ENCODE results near the gene LMNTD1. TPM values are rescaled to one million over a fixed set of nuclear protein-coding genes. Genes with fewer than 3 reads are reported as not detected.

Gene LMNTD1
- total and polyA plus RNA-seq, 2 experiments from 2014 or later, result not detected

DNA sequence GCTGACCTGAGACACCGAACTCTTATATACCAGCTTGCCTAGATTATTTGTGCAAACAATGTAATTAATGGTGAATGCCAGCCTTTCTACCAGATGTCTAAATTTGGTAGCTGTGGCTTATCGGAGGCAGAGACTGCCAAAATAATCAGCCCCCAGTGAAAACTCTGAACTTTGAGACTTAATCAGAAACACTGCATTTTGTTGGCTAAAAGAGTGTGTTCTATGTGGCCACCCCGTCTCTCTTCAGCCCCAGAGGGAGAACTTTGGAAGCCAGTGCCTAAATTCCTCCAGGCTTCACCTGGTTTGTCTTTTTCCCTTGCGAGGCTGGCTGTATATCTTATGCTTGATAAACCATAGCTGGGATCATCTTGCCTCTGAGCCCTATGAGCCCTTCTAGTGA, 90.1 kb downstream of the LMNTD1 start:
- Mint-ChIP-seq H3K27ac (no peak overlapping the region), H3K9me3 (peaks cover 6% of the 10 kb centered on the region; the same call in 2 of the 3 replicates), H3K4me1 (no peaks in the 10 kb centered on the region), H3K4me3 (no peak overlapping the region), H3K27me3 (ENCODE audit: insufficient read depth, low read depth, poor library complexity) (no peaks in the 10 kb centered on the region), H3K36me3 (ENCODE audit: low read depth) (no peaks in the 10 kb centered on the region)
- H2AFZ ChIP-seq, result peak overlapping the region; percentile 23; the same call in 1 of the 2 replicates
- H3K36me3 ChIP-seq (ENCODE audit: insufficient read depth), result peaks cover 4% of the 10 kb centered on the region; the same call in 1 of the 2 replicates
- H3K4me2 ChIP-seq, result no peak overlapping the region
- no peak overlapping the region for H3K27ac ChIP-seq (ENCODE audit: low read depth)
- TF ChIP-seq CREB1 (CRISPR knock-in tag; IDR thresholded peaks at IDR 0.05; ENCODE audit: low read depth), result no peak
- TF ChIP-seq ZNF114 (CRISPR knock-in tag; IDR thresholded peaks at IDR 0.05), result no peak
- no peak for TF ChIP-seq JUNB (IDR thresholded peaks at IDR 0.05; ENCODE audit: unreplicated experiment)
- H3K4me1 ChIP-seq (ENCODE audit: insufficient read depth), result no peaks in the 10 kb centered on the region
- no peaks in the 10 kb centered on the region for H3K27me3 ChIP-seq (ENCODE audit: insufficient read depth)
- H3K79me2 ChIP-seq (replicated peaks; ENCODE audit: insufficient read depth), result no peaks in the 10 kb centered on the region
- no peak for DNase-seq (ENCODE audit: low spot score)
- no peaks in the 10 kb centered on the region for H3K9me2 ChIP-seq (ENCODE audit: insufficient read depth)
- no peaks in the 10 kb centered on the region for H3F3A ChIP-seq (replicated peaks; ENCODE audit: low read depth)
- no peaks in the 10 kb centered on the region for H4K20me1 ChIP-seq (replicated peaks; ENCODE audit: insufficient read depth)
- ATAC-seq, result no peak
- H3K4me3 ChIP-seq, result no peak overlapping the region

DNA sequence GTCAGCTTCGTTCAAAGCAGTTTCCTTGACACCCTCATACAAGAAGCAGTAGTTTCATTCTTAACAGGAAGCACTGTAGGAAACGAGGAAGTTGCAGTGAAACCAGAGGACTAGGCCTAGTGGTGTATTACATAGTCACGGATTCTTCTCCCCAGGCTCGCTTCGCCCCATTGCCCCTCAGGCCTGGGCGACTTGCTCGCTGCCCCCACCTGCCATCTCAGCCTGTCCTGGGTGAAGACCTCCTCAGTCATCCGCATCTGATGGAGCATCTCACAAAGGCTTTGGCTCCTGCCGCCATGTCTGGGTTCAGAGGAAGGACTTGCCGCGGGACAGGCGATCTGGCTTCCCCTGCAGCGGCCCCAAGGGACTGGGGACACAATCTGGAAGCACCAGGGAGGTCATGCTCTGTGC, 93.5 kb downstream of the LMNTD1 start:
- no peaks in the 10 kb centered on the region for H3K9me3 Mint-ChIP-seq
- H3K9me2 ChIP-seq (ENCODE audit: insufficient read depth), result no peaks in the 10 kb centered on the region
- peak overlapping the region; percentile 77; the same call in 1 of the 2 replicates for H2AFZ ChIP-seq
- no peak overlapping the region for H3K4me2 ChIP-seq
- H3K4me3 ChIP-seq, result no peak overlapping the region
- H3K79me2 ChIP-seq (replicated peaks; ENCODE audit: insufficient read depth), result no peaks in the 10 kb centered on the region
- no peaks in the 10 kb centered on the region for H4K20me1 ChIP-seq (replicated peaks; ENCODE audit: insufficient read depth)
- no peak overlapping the region for H3K27ac Mint-ChIP-seq
- H3K4me1 ChIP-seq (ENCODE audit: insufficient read depth), result no peaks in the 10 kb centered on the region
- ATAC-seq (no peak), DNase-seq (ENCODE audit: low spot score) (no peak)
- H3K36me3 ChIP-seq (ENCODE audit: insufficient read depth), result no peaks in the 10 kb centered on the region
- no peaks in the 10 kb centered on the region for H3F3A ChIP-seq (replicated peaks; ENCODE audit: low read depth)
- no peaks in the 10 kb centered on the region for H3K4me1 Mint-ChIP-seq
- H3K27me3 ChIP-seq (ENCODE audit: insufficient read depth), result no peaks in the 10 kb centered on the region
- no peak overlapping the region for H3K4me3 Mint-ChIP-seq
- H3K27me3 Mint-ChIP-seq (ENCODE audit: insufficient read depth, low read depth, poor library complexity), result peaks cover 2% of the 10 kb centered on the region
- no peak overlapping the region for H3K27ac ChIP-seq (ENCODE audit: low read depth)
- no peaks in the 10 kb centered on the region for H3K36me3 Mint-ChIP-seq (ENCODE audit: low read depth)
- TF ChIP-seq NANOG (IDR thresholded peaks at IDR 0.05; ENCODE audit: borderline replicate concordance), result no peak
- TF ChIP-seq ZNF331 (CRISPR knock-in tag; IDR thresholded peaks at IDR 0.05; ENCODE audit: low read depth), result no peak
- TF ChIP-seq POLR2AphosphoS5 (IDR thresholded peaks at IDR 0.05; ENCODE audit: low read depth), result no peak
- TF ChIP-seq STAT1 (IDR thresholded peaks at IDR 0.05; ENCODE audit: unreplicated experiment), result no peak
- TF ChIP-seq, protein P1, sequence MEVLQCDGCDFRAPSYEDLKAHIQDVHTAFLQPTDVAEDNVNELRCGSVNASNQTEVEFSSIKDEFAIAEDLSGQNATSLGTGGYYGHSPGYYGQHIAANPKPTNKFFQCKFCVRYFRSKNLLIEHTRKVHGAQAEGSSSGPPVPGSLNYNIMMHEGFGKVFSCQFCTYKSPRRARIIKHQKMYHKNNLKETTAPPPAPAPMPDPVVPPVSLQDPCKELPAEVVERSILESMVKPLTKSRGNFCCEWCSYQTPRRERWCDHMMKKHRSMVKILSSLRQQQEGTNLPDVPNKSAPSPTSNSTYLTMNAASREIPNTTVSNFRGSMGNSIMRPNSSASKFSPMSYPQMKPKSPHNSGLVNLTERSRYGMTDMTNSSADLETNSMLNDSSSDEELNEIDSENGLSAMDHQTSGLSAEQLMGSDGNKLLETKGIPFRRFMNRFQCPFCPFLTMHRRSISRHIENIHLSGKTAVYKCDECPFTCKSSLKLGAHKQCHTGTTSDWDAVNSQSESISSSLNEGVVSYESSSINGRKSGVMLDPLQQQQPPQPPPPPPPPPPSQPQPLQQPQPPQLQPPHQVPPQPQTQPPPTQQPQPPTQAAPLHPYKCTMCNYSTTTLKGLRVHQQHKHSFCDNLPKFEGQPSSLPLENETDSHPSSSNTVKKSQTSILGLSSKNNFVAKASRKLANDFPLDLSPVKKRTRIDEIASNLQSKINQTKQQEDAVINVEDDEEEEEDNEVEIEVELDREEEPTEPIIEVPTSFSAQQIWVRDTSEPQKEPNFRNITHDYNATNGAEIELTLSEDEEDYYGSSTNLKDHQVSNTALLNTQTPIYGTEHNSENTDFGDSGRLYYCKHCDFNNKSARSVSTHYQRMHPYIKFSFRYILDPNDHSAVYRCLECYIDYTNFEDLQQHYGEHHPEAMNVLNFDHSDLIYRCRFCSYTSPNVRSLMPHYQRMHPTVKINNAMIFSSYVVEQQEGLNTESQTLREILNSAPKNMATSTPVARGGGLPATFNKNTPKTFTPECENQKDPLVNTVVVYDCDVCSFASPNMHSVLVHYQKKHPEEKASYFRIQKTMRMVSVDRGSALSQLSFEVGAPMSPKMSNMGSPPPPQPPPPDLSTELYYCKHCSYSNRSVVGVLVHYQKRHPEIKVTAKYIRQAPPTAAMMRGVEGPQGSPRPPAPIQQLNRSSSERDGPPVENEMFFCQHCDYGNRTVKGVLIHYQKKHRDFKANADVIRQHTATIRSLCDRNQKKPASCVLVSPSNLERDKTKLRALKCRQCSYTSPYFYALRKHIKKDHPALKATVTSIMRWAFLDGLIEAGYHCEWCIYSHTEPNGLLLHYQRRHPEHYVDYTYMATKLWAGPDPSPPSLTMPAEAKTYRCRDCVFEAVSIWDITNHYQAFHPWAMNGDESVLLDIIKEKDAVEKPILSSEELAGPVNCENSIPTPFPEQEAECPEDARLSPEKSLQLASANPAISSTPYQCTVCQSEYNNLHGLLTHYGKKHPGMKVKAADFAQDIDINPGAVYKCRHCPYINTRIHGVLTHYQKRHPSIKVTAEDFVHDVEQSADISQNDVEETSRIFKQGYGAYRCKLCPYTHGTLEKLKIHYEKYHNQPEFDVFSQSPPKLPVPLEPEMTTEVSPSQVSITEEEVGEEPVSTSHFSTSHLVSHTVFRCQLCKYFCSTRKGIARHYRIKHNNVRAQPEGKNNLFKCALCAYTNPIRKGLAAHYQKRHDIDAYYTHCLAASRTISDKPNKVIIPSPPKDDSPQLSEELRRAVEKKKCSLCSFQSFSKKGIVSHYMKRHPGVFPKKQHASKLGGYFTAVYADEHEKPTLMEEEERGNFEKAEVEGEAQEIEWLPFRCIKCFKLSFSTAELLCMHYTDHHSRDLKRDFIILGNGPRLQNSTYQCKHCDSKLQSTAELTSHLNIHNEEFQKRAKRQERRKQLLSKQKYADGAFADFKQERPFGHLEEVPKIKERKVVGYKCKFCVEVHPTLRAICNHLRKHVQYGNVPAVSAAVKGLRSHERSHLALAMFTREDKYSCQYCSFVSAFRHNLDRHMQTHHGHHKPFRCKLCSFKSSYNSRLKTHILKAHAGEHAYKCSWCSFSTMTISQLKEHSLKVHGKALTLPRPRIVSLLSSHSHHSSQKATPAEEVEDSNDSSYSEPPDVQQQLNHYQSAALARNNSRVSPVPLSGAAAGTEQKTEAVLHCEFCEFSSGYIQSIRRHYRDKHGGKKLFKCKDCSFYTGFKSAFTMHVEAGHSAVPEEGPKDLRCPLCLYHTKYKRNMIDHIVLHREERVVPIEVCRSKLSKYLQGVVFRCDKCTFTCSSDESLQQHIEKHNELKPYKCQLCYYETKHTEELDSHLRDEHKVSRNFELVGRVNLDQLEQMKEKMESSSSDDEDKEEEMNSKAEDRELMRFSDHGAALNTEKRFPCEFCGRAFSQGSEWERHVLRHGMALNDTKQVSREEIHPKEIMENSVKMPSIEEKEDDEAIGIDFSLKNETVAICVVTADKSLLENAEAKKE (CRISPR knock-in tag; IDR thresholded peaks at IDR 0.05), result no peak
- TF ChIP-seq EZH2 (IDR thresholded peaks at IDR 0.05; ENCODE audit: low read depth, unreplicated experiment), result no peak
- TF ChIP-seq JUNB (IDR thresholded peaks at IDR 0.05; ENCODE audit: unreplicated experiment), result no peak
- no peak for TF ChIP-seq ZNF114 (CRISPR knock-in tag; IDR thresholded peaks at IDR 0.05)
- no peak for TF ChIP-seq EZH2phosphoT487 (IDR thresholded peaks at IDR 0.05; ENCODE audit: unreplicated experiment)
- TF ChIP-seq, protein P2, sequence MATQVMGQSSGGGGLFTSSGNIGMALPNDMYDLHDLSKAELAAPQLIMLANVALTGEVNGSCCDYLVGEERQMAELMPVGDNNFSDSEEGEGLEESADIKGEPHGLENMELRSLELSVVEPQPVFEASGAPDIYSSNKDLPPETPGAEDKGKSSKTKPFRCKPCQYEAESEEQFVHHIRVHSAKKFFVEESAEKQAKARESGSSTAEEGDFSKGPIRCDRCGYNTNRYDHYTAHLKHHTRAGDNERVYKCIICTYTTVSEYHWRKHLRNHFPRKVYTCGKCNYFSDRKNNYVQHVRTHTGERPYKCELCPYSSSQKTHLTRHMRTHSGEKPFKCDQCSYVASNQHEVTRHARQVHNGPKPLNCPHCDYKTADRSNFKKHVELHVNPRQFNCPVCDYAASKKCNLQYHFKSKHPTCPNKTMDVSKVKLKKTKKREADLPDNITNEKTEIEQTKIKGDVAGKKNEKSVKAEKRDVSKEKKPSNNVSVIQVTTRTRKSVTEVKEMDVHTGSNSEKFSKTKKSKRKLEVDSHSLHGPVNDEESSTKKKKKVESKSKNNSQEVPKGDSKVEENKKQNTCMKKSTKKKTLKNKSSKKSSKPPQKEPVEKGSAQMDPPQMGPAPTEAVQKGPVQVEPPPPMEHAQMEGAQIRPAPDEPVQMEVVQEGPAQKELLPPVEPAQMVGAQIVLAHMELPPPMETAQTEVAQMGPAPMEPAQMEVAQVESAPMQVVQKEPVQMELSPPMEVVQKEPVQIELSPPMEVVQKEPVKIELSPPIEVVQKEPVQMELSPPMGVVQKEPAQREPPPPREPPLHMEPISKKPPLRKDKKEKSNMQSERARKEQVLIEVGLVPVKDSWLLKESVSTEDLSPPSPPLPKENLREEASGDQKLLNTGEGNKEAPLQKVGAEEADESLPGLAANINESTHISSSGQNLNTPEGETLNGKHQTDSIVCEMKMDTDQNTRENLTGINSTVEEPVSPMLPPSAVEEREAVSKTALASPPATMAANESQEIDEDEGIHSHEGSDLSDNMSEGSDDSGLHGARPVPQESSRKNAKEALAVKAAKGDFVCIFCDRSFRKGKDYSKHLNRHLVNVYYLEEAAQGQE (IDR thresholded peaks at IDR 0.05; ENCODE audit: unreplicated experiment), result no peak

Measured in GM23338 (cell line).